Tibial nerve (tissue), 4 donors: ENCODE measurements around the gene CSNK1G2.

Experiments used
- CTCF ChIP-seq, 5 experiments: fragments of 200-600 bp in 3 of 5; fragments of 450-650 bp in 2 of 5; sonication (generic) in 3 of 5; IDR thresholded peaks; one replicate each; pipeline ENCODE4 v1.5.1; 2016 to 2019; ENCODE audit warnings: antibody characterized with exemption in 5 of 5, mild to moderate bottlenecking in 3 of 5, moderate library complexity in 2 of 5
- EP300 ChIP-seq, 2 donors: sonication (generic); formaldehyde crosslinking; IDR thresholded peaks; one replicate each; pipeline ENCODE4 v1.6.1; 2017; ENCODE audit warnings: antibody characterized with exemption in 2 of 2, mild to moderate bottlenecking in 1 of 2
- POLR2A ChIP-seq, 2 donors: fragments of 450-650 bp; IDR thresholded peaks; one replicate each; pipeline ENCODE4 v1.6.1; 2017; ENCODE audit warnings: antibody characterized with exemption in 2 of 2, mild to moderate bottlenecking in 2 of 2, moderate library complexity in 2 of 2

- TF ChIP-seq POLR2A (IDR thresholded peaks at IDR 0.05) (no peak), CTCF (IDR thresholded peaks at IDR 0.05) (no peak), EP300 (IDR thresholded peaks at IDR 0.05) (no peak)
Measured at GRCh38 chr19:1932395-1932794, 8.6 kb upstream of the CSNK1G2 start.
